Germinal center (tissue), 1 donor: ENCODE measurements around the gene LRRN3.

Experiments used
- DNase-seq: peaks from one replicate; pipeline ENCODE4 v3.0.0; 2012; ENCODE audit warnings: mixed read lengths, low spot score

The LRRN3 gene

GRCh38 chr7:111107579-111107978 is 16.7 kb downstream of the LRRN3 start:
- DNase-seq = no peak

GRCh38 chr7:111108000-111108399 is 17.1 kb downstream of the LRRN3 start:
- no peak for DNase-seq

DNA sequence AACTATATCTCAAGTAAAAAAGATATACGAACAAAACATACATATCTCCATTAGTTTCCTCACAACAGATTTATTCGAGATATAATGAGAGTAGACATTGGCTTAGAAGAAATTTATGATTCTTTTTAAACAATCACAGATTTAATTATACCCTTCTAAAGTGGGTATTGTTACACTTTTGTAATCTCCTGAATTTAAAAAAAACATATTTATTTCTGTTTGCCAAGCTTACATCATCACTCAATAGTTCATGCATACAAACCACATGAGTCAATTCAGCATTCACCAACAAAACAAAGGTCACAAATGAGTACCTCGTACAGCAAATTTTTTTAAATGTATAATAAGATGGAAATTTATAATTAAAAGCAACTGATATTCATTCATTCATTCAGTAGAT is 17.6 kb downstream of the LRRN3 start:
- no peak for DNase-seq

DNA sequence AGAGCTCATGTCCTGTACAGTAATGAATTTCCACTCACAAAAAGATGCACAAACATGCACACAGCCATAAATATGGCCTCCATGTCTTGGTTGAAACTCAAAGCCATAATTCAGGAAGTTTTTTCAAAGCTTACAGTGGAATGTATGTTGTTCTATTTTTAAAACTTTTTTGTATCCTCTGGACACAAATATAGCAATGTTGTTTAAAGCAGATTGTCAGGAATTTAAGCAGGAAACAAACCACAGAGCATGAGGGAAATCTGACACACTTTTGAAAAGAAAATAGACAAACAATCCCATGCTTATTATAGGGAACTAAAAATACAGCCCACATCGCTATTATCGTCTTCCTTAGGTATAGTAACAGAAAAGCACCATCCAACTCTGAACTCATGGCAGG is 21.5 kb downstream of the LRRN3 start:
- no peak for DNase-seq

DNA sequence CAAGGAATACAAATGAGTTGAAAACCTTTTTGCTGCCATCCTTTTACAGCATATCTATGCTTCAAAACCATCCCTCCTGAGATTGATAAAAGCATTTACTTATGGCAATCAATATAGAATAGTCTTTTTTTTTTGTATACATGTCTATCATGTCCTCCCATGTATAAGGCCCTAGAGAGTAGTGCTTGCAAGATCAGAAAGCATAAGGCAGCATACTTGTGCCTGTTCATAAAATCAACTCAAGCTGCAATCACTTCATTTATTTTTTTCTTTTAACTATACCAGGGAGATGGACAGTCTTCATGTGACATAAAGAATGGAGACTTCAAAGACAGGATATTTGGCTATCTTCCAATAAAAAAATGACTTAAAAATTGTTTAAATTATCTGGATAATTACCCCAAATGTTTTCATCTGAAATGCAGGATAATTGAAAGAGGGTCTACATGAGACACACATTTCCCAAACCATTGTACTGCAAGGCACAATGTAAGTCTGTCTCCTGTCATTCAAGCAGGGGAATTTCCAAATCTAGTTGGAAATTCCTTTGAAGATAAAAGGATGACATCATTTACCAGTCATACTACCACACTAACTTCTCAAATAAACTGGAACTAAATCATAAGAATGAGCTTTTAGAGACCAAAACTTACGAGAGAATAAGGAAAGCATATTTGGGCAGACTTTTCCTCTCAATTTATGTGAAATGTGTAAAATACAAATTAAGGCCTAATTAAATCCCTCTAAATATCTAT is 22.5 kb downstream of the LRRN3 start:
- DNase-seq = no peak

GRCh38 chr7:111115966-111116365 is 25.0 kb downstream of the LRRN3 start:
- DNase-seq = no peak

GRCh38 chr7:111126987-111127386 is 36.1 kb downstream of the LRRN3 start:
- DNase-seq = no peak

- no peak for DNase-seq
Observed at GRCh38 chr7:111129435-111129834, 38.5 kb downstream of the LRRN3 start.

DNA sequence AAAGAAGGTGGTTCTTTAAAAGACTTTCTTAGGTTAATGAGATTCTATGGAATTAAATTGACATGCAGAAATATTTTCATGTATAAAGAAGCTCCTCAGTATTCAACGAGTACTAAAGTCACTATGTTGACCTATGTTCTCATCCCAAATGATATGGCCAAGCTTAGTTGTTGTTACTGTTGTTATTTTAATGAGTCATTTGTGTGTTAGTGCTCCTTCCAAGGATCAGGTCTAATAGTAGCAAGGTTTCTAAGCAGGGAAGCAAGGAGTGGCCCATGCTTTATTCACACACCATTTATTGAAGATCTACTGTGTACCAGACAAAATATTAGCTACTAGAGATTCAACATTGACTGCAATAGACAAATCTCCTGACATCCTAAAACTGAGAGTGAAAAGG is 41.9 kb downstream of the LRRN3 start:
- DNase-seq = no peak

GRCh38 chr7:111137296-111138192 is 46.6 kb downstream of the LRRN3 start:
- DNase-seq = no peak

- DNase-seq = no peak
Observed at GRCh38 chr7:111138193-111138569, 47.3 kb downstream of the LRRN3 start.

DNA sequence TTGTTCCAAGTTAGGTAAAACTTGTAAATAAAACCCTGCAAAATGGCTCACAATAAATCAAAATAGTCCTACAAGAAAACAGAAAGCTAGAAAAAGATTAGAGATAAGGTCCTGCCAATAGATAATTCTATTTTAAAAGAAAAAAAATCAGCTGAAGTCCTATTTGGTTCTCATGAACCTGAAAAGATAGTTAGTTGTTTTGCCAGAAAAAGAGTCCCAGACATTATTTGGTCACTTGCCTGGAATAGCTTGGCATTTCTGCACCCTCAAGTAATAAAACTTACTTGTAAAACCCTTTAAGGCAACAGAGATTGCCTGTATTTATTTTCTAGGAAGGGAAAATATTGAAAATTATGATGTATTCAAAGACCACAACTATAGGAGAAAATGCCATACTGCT is 47.7 kb downstream of the LRRN3 start:
- DNase-seq = no peak

DNA sequence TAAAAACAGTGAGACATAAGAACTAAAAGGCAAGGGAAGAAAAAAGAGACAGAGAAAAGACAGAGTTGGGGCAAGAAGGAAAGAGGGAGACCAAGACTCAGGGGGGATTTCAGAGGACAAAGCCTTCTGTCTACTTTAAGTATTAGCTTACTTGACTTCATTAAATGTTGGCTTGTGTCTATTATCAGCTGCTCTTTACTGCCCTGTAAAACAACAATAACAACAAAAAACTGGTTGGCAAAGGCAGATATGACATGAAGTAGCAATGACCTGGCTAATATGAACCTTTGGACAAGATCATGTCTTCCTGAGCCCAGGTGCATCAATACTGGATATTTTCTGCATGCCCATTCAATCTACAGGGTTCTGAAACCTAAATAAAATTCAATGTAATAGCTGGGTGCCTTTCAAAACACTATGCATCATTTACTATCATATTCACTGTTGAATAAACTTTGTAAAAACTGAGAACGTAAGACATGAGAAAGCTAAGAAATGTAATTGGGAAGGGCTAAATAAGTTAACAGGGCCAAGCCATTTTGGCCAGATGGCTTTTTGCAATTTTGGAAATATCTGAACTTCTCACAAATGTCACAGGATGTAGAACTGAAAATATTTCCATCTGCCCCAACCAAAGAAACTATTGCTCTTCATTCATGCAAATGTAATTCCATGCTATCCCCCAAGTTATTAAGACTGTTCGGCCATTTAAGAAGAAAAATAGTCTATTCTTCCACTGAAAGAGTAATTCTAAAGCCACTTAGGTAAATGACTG is 49.4 kb downstream of the LRRN3 start:
- no peak for DNase-seq

- no peak for DNase-seq
Observed at GRCh38 chr7:111145472-111145871, 54.5 kb downstream of the LRRN3 start.

- DNase-seq = no peak
Observed at GRCh38 chr7:111146136-111146535, 55.2 kb downstream of the LRRN3 start.

GRCh38 chr7:111147708-111148533 is 57.0 kb downstream of the LRRN3 start:
- no peak for DNase-seq

DNA sequence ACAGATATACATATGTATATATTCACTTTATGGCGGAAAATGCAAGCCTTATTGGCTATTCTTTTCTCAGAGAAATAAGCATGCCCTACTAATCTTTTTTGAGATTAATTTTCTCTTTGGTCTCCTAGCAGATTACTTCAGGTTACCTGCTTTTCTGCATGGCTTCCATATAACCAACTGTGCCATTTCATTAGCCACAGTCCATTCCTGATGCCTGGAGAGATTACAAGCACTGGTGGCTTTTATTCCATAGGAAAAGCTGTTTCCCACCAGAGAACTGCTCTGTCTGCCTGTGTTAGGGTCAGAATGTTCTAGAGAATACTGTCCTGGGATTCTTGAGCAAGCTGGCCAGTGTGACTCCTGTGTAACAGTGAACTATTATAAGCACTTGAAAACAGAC is 59.8 kb downstream of the LRRN3 start:
- DNase-seq = no peak

DNA sequence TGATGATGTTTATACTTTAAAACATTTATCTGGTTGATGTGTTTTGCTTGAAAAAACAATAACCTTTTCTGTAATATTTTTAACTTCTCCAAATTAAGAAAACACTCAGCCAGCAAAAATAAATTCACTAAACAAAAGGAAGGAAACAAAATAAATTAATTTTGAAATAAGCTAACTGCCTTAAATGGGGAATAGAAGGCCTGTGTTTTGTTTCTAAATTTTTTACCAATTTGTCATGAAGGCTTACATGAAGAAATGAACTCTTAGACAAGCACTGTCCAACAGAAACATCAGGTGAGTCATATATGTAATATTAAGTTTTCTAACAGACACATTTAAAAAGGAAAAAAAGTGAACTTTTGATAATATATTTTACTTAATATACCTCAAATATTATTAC is 68.5 kb downstream of the LRRN3 start:
- no peak for DNase-seq

DNA sequence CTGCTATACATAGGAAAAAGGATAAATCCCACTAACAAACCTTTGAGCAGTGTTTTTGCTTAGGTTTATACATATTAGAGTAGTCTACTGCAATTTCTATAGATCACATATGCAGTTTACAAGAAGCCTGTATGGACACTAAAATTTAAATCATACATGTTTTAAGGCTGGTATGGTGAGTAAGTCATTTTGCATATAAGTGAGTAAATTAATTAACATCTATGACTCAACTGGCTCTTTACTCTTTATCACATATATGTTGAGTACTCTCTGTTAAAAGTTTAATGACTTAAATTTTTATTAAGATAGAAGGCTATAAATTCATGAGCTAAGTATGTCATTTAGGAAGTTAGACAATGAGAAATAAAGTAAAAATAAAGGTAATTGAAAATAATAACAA is 69.4 kb downstream of the LRRN3 start:
- DNase-seq = no peak

GRCh38 chr7:111162692-111163091 is 71.8 kb downstream of the LRRN3 start:
- DNase-seq = no peak

DNA sequence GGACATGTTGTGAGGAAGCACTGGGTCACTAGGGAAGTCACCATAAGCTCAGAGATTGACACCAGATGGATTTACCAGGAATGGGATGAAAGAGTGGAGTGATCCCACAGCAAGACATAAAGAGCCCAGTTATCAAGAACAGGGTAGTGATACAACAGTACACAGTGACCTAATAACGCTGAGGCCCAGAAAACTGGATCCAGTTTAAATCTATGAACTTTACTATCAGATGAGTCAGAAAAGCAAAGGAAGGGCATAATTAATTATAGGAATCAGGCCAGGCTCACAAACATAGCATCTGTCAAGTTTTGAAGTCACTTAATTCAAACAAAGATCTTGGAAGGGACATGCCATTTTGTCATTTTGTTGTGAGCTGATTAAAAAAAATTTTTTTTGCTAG is 73.5 kb downstream of the LRRN3 start:
- DNase-seq = no peak

DNA sequence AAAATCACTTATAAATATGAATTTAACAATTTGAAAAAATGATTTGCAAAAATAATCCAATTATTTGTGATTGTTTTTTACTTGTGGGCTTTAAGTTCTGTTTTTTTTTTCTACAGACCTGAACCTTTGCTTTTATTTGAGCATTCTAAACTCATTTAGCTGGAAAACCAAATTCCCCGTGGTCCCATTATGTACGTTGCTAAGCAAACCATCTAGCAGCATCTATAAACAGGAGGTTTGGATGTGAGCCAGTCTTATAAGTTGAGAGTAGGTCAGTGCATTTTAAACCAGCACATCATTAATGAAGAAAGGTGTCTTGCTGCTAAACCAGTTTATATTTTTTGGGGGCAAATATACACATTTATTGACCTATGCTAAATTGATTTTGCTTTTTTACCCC is 77.3 kb downstream of the LRRN3 start:
- DNase-seq = no peak
